GM04504 (cell line): Measurements from ENCODE around the gene HECTD1.
"Not testable (repeated sequence)": the region's sequence is repeated elsewhere in the genome, so short reads cannot be mapped to it uniquely, and the experiment has no call there.

ENCODE experiments used
- DNase-seq: peaks from one replicate; pipeline ENCODE4 v3.0.0-alpha.2; 2012; ENCODE audit warnings: low read depth

HECTD1 gene

DNA sequence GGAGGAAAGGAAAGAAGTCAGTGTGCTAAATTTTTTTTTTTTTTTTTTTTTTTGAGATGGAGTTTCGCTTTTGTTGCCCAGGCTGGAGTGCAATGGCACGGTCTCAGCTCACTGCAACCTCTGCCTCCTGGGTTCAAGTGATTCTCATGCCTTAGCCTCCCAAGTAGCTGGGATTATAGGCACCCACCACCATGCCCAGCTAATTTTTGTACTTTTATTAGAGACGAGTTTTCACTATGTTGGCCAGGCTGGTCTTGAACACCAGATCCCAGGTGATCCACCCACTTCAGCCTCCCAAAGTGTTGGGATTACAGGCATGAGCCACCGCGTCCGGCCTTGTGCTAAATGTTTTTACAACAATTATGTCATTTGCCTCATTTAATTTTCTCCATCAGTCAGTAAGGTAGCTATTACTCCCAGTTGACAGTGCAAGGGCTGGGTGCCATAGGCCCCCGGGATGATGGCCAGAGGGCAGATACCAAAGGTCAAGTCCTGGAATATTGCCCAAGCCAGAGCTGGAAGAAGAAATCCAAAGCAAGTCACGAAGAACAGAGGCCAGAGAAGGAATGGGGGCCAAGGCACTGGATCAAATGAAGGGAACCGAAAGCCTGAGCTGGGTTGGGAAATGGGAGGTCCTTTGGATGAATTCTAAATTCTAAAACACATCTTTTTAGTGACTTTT is 154.5 kb downstream of the HECTD1 start:
- not testable (repeated sequence) for DNase-seq

DNA sequence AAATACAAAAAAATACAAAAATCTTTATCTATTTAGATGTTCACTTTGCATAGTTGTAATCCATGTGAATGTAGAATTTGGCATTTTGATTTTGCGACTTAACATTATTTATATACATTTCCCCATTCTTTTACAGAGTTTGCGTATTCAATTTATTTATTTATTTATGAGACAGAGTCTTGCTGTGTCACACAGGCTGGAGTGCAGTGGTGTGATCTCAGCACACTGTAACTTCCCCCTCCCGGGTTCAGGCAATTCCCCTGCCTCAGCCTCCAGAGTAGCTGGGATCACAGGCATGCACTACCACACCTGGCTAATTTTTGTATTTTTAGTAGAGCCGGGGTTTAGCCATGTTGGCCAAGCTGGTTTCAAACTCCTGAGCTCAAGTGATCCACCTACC is 156.1 kb downstream of the HECTD1 start:
- no peak for DNase-seq

GRCh38 chr14:31051023-31051422 is 156.6 kb downstream of the HECTD1 start:
- no peak for DNase-seq
